K562 (cell line): ENCODE measurements around the gene ZFP64. TPM values are rescaled to one million over a fixed set of nuclear protein-coding genes. Genes with fewer than 3 reads are reported as not detected.

ENCODE experiments used
- ATAC-seq: fragments of 200-7000 bp; cut with Tn5 transposase; 3 replicates; pipeline ENCODE4 v1.9.1; 2020; ENCODE audit warnings: moderate library complexity
- BruUV-seq: library from RNA; stranded (reverse); fragments of 400-500 nt; replicated peaks from 2 replicates; lab custom pipeline; 2021; lab: Mats Ljungman, UMichigan
- CTCF ChIA-PET: fragments of 300-600 bp; formaldehyde crosslinking; extraction: SDS; loops from one replicate; lab custom pipeline; 2021; ENCODE audit warnings: low intra/inter-chr PET ratio; lab: Yijun Ruan, JAX
- POLR2A ChIA-PET: fragments of 300-600, 350-650 bp; sonication (Branson Sonifier 250); formaldehyde crosslinking; extraction: SDS; loops from one replicate; lab custom pipeline; 2021; ENCODE audit warnings: antibody characterized with exemption, inconsistent platforms; lab: Yijun Ruan, JAX
- DNase-seq, 4 experiments: peaks; one replicate each; pipeline versions ENCODE4 v3.0.0 to v3.0.0-alpha.2; 2011 to 2018; ENCODE audit warnings: low spot score in 3 of 4, mixed read lengths in 3 of 4; ENCODE audit errors: extremely low read depth in 1 of 4
- FAIRE-seq: peaks from 2 replicates; lab custom pipeline; 2011; peaks lifted over from hg19 to GRCh38; lab: Jason Lieb, UNC
- H2AFZ ChIP-seq: 2 replicates; pipeline ENCODE4 v1.6.0; 2011; ENCODE audit warnings: low read depth, low read length, control low read depth, inconsistent platforms
- H3K27ac ChIP-seq: fragments of 200-600 bp; 3 replicates; pipeline ENCODE4 v1.8.0; 2011; ENCODE audit warnings: low read depth, mild to moderate bottlenecking, control low read depth, inconsistent platforms, low read length, moderate library complexity, mixed read lengths; ENCODE audit errors: extremely low read depth
- H3K27me3 ChIP-seq, 2 experiments: fragments of 300-600 bp in 1 of 2; 2 replicates in 1 of 2; 3 replicates in 1 of 2; pipeline versions ENCODE4 v1.6.0 to v1.8.0; 2011; ENCODE audit warnings: inconsistent platforms in 2 of 2, low read length in 2 of 2, mild to moderate bottlenecking in 1 of 2, mixed read lengths in 1 of 2, moderate library complexity in 1 of 2; ENCODE audit not compliant: control insufficient read depth in 2 of 2, insufficient read depth in 2 of 2
- H3K36me3 ChIP-seq: fragments of 300-600 bp; 3 replicates; pipeline ENCODE4 v1.8.0; 2011; ENCODE audit warnings: mild to moderate bottlenecking, low read length, inconsistent platforms; ENCODE audit not compliant: control insufficient read depth, insufficient read depth
- H3K4me1 ChIP-seq, 2 experiments: fragments of 200-600 bp in 1 of 2; replicated peaks in 1 of 2; 2 replicates in 1 of 2; 3 replicates in 1 of 2; pipeline versions ENCODE4 v1.5.1 to v1.8.0; 2011; ENCODE audit warnings: inconsistent platforms in 2 of 2, low read length in 2 of 2, mild to moderate bottlenecking in 1 of 2, mixed read lengths in 1 of 2, moderate library complexity in 1 of 2; ENCODE audit not compliant: control insufficient read depth in 2 of 2, insufficient read depth in 2 of 2
- H3K4me2 ChIP-seq: 2 replicates; pipeline ENCODE4 v1.6.1; 2011; ENCODE audit warnings: low read length, control low read depth, inconsistent platforms, mixed read lengths; ENCODE audit not compliant: insufficient read depth
- H3K4me3 ChIP-seq: fragments of 200-600 bp; sonication (generic), shearing (Covaris generic); 2 replicates; pipeline ENCODE4 v1.5.1; 2016; ENCODE audit warnings: control low read depth, inconsistent platforms
- H3K79me2 ChIP-seq: fragments of 200-600 bp; 3 replicates; pipeline ENCODE4 v1.8.0; 2011; ENCODE audit warnings: low read length, inconsistent platforms; ENCODE audit not compliant: control insufficient read depth, insufficient read depth
- H3K9ac ChIP-seq, 2 experiments: 2 replicates each; pipeline versions ENCODE4 v1.6.0 to v1.6.1; 2011; ENCODE audit warnings: low read depth in 2 of 2, low read length in 2 of 2, control low read depth in 1 of 2, inconsistent platforms in 1 of 2, mild to moderate bottlenecking in 1 of 2, mixed read lengths in 1 of 2; ENCODE audit not compliant: insufficient read depth in 1 of 2
- H3K9me1 ChIP-seq: one replicate; pipeline ENCODE4 v1.6.0; 2011; ENCODE audit warnings: inconsistent platforms, mild to moderate bottlenecking, low read length, moderate library complexity; ENCODE audit not compliant: control insufficient read depth, insufficient read depth
- H3K9me3 ChIP-seq: replicated peaks from 2 replicates; pipeline ENCODE4 v1.5.1; 2011; ENCODE audit warnings: low read depth, low read length, inconsistent platforms; ENCODE audit not compliant: control insufficient read depth, insufficient read depth
- H4K20me1 ChIP-seq: replicated peaks from 2 replicates; pipeline ENCODE4 v1.6.1; 2011; ENCODE audit warnings: low read length, inconsistent platforms, mixed read lengths; ENCODE audit not compliant: control insufficient read depth, insufficient read depth
- CBX2 ChIP-seq: fragments of 200-600 bp; sonication (generic); IDR thresholded peaks from one replicate; pipeline ENCODE4 v1.6.1; 2012; ENCODE audit warnings: mild to moderate bottlenecking, low read length, inconsistent platforms; ENCODE audit not compliant: insufficient read depth, poor library complexity, severe bottlenecking
- CBX3 ChIP-seq, 2 experiments: IDR thresholded peaks; 1 replicate in 1 of 2; 2 replicates in 1 of 2; pipeline ENCODE4 v1.6.1; 2012; ENCODE audit warnings: inconsistent platforms in 2 of 2, low read length in 2 of 2, borderline replicate concordance in 1 of 2, control low read depth in 1 of 2
- CHD4 ChIP-seq: fragments of 200-600 bp; sonication (generic); IDR thresholded peaks from 3 replicates; pipeline ENCODE4 v1.6.1; 2012; ENCODE audit warnings: low read depth, mild to moderate bottlenecking, mixed read lengths, low read length, inconsistent platforms; ENCODE audit not compliant: insufficient read depth, insufficient replicate concordance, poor library complexity, severe bottlenecking
- CLOCK ChIP-seq: fragments of 250-450 bp; sonication (Bioruptor Pico); IDR thresholded peaks from 2 replicates; pipeline ENCODE4 v1.4.0; 2020; ENCODE audit warnings: mild to moderate bottlenecking, moderate library complexity, borderline replicate concordance
- E2F1 ChIP-seq: sonication (generic); formaldehyde crosslinking; IDR thresholded peaks from 2 replicates; pipeline ENCODE4 v1.8.1; 2023; ENCODE audit warnings: mild to moderate bottlenecking, missing genetic modification reagents, moderate library complexity
- IRF9 ChIP-seq: fragments of 450-650 bp; IDR thresholded peaks from 2 replicates; pipeline ENCODE4 v1.6.1; 2016; ENCODE audit warnings: missing biosample characterization, missing genetic modification characterization
- MTA2 ChIP-seq: fragments of 450-650 bp; IDR thresholded peaks from 2 replicates; pipeline ENCODE4 v1.6.1; 2016; ENCODE audit warnings: low read depth
- PATZ1 ChIP-seq: fragments of 250-450 bp; sonication (Bioruptor Pico); IDR thresholded peaks from 2 replicates; pipeline ENCODE4 v1.5.0; 2020; ENCODE audit warnings: mild to moderate bottlenecking, borderline replicate concordance
- PHB ChIP-seq: fragments of 250-450 bp; sonication (Bioruptor Pico); IDR thresholded peaks from 2 replicates; pipeline ENCODE4 v1.5.0; 2021
- POLR2AphosphoS5 ChIP-seq: IDR thresholded peaks from 2 replicates; pipeline ENCODE4 v1.6.1; 2011; ENCODE audit warnings: mild to moderate bottlenecking, low read depth, low read length, moderate library complexity; ENCODE audit not compliant: control insufficient read depth, insufficient read depth
- SIX5 ChIP-seq, 2 experiments: IDR thresholded peaks; 2 replicates each; pipeline ENCODE4 v1.6.1; 2011; ENCODE audit warnings: low read length in 2 of 2, borderline replicate concordance in 1 of 2, low read depth in 1 of 2, mild to moderate bottlenecking in 1 of 2, moderate library complexity in 1 of 2; ENCODE audit not compliant: insufficient read depth in 1 of 2
- STAG1 ChIP-seq: sonication (generic); formaldehyde crosslinking; IDR thresholded peaks from 2 replicates; pipeline ENCODE4 v1.5.0; 2020; ENCODE audit warnings: missing genetic modification reagents, borderline replicate concordance
- ZNF239 ChIP-seq: fragments of 250-450 bp; sonication (Bioruptor Pico); IDR thresholded peaks from 2 replicates; pipeline ENCODE4 v1.4.0; 2020; ENCODE audit warnings: mild to moderate bottlenecking
- WGBS: fragments of 100-300 bp; shearing (Covaris generic); methylation state at CpG from one replicate; pipeline ENCODE4 v1.1.6; 2016; ENCODE audit warnings: low coverage, mixed read lengths; ENCODE audit not compliant: insufficient coverage; ENCODE audit errors: missing lambda C conversion rate; 5-methylcytosine and 5-hydroxymethylcytosine counted together
- in situ Hi-C: fragments of 300-500 bp; cut with MboI; formaldehyde crosslinking; loops from 4 replicates; pipeline ENCODE4 v1.15.0; 2018; ENCODE audit warnings: inconsistent platforms, mixed read lengths
- intact Hi-C: fragments of 100-400 bp; cut with micrococcal nuclease; formaldehyde crosslinking; loops from 2 replicates; pipeline ENCODE4 v1.14.2; 2022
- polyA plus RNA-seq, 8 experiments: library from polyadenylated mRNA; depleted of rRNA in 4 of 8; stranded (reverse) in 5 of 8; unstranded in 3 of 8; fragments of >200 nt; fragmentation: Nextera tagmentation in 2 of 8; fragmentation: Illumina TruSeq in 1 of 8; extraction: Ambion mirVana in 2 of 8; extraction: Trizol in 1 of 8; gene quantifications; 2 replicates each; pipeline versions ENCODE4 v1.2.1 to v1.2.3, GENCODE V29; 2011 to 2014; ENCODE audit warnings: inconsistent platforms in 1 of 8, missing spikeins in 1 of 8
- total RNA-seq, 7 experiments: library from RNA; depleted of rRNA in 6 of 7; stranded (reverse); fragments of >200 nt in 6 of 7; fragmentation: Illumina TruSeq in 2 of 7; extraction: Trizol in 2 of 7; gene quantifications; 2 replicates each; pipeline versions ENCODE4 v1.2.1 to v1.2.3, GENCODE V29; 2011 to 2021; ENCODE audit warnings: low replicate concordance in 1 of 7

ZFP64 gene
- total and polyA plus RNA-seq, 9 of the 15 experiments (the other 6 are each of a cell fraction or from before 2014, with no cell fraction given): 1.4 to 13.4 (median 7.0) TPM

GRCh38 chr20:52209154-52209571 is 17.6 kb upstream of the ZFP64 start:
- no TSS peak for BruUV-seq
- POLR2A ChIA-PET: interaction anchor here (1.2 to 2.0 kb wide), 2 partner anchors 15 to 17 kb away, joined by 6 to 7 read pairs; partner anchors contain the start of gene ZFP64
- 19% methylated on average over 4 of the region's 4 CpGs for WGBS
- no peak for TF ChIP-seq ZNF239 (CRISPR knock-in tag)
- no peak for TF ChIP-seq PHB (CRISPR knock-in tag)
- TF ChIP-seq CLOCK (CRISPR knock-in tag): no peak
- TF ChIP-seq PATZ1: no peak
- TF ChIP-seq MTA2: no peak
- no peak for TF ChIP-seq POLR2AphosphoS5
- no peak for TF ChIP-seq STAG1 (CRISPR knock-in tag)
- no peak for TF ChIP-seq E2F1
- TF ChIP-seq IRF9 (tag): no peak
- no peak for TF ChIP-seq SIX5 (IDR thresholded peaks at IDR 0.05; ENCODE audit: borderline replicate concordance in 1 of 2, insufficient read depth in 1 of 2, low read depth in 1 of 2, low read length in 2 of 2)
- no peak for TF ChIP-seq CBX3 (IDR thresholded peaks at IDR 0.05; ENCODE audit: borderline replicate concordance in 1 of 2, low read length in 2 of 2)
- TF ChIP-seq CHD4: no peak
- no peak for TF ChIP-seq CBX2

More at GRCh38 chr20:52209154-52209571, 17.6 kb upstream of the ZFP64 start:
- CTCF ChIA-PET: no interaction called here
- no peak overlapping the region for H3K4me3 ChIP-seq
- H3K36me3 ChIP-seq: no peaks in the 10 kb centered on the region
- H3K4me1 ChIP-seq: no peaks in the 10 kb centered on the region; a peak in 1 of 5 replicates
- no peak overlapping the region for H3K9ac ChIP-seq
- H3K79me2 ChIP-seq: peaks cover 31% of the 10 kb centered on the region
- ATAC-seq: no peak
- no peak for FAIRE-seq
- H3K27me3 ChIP-seq: no peaks in the 10 kb centered on the region; a peak in 1 of 5 replicates
- H3K27ac ChIP-seq: no peak overlapping the region
- peak overlapping the region; percentile 11 for H2AFZ ChIP-seq
- no peak overlapping the region for H3K4me2 ChIP-seq
- no peaks in the 10 kb centered on the region for H4K20me1 ChIP-seq
- intact Hi-C loops (no loop called here), in situ Hi-C loops (no loop called here)
- no peaks in the 10 kb centered on the region for H3K9me3 ChIP-seq
- H3K9me1 ChIP-seq: no peaks in the 10 kb centered on the region
- DNase-seq: no peak
